ENCODE data around the gene GNAI2. TPM values are rescaled to one million over a fixed set of nuclear protein-coding genes. Genes with fewer than 3 reads are reported as not detected.
"Not testable (repeated sequence)": the region's sequence is repeated elsewhere in the genome, so short reads cannot be mapped to it uniquely, and the experiment has no call there.

Gene GNAI2
- total RNA-seq, 1 donor from 2014 or later: 225 TPM

DNA sequence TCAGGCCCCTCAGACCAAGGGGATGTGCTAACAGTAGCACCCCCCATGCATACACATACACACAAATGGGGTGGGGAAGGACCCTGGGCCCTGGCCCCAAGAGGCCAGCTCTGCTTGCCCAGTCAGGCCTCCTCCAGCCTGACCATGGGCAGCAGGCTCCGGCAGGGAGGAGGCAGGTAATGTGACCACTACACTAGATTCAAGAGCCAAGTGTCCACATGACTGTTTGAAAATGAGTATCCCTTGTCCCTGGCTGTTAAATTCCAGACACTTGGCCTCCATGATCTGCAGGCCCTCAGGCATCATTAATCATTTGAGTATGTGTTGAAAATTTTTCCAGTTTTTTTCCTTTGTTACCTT lies 13.9 kb upstream of the GNAI2 start:
- peaks cover 13% of the 10 kb centered on the region for H3K4me1 Mint-ChIP-seq

DNA sequence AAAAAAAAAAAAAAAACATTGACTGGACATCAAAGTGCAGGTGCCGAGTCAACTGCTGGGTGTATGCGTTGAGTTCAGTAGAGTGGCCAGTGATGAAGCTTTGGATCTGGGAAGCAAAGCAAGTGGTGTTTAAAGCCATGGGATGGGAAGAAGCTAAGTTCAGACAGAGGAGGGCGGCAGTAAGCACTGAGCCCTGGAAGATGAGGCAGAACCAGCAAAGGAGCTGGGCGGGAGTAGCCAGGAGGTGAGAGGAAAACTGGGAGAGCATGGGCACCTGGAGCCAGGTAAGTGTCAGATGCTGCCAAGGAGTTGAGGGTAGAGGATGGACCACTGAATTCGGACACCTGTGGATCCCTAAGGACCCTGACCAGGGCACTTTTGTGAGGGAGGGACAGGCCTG lies 11.4 kb upstream of the GNAI2 start:
- intact Hi-C loops (cut with micrococcal nuclease): no loop called here
- Mint-ChIP-seq H3K4me3 (no peak overlapping the region), H3K9me3 (no peaks in the 10 kb centered on the region), H3K4me1 (peaks cover 27% of the 10 kb centered on the region), H3K27ac (no peak overlapping the region), H3K27me3 (peaks cover 15% of the 10 kb centered on the region), H3K36me3 (ENCODE audit: low read depth) (peaks cover 2% of the 10 kb centered on the region)
- no peak for DNase-seq

More for the DNA sequence above, 13.9 kb upstream of the GNAI2 start:
- Mint-ChIP-seq H3K27me3 (peaks cover 15% of the 10 kb centered on the region), H3K36me3 (ENCODE audit: low read depth) (no peaks in the 10 kb centered on the region), H3K4me3 (no peak overlapping the region), H3K9me3 (no peaks in the 10 kb centered on the region), H3K27ac (no peak overlapping the region)
- DNase-seq: no peak
- intact Hi-C loops (cut with micrococcal nuclease): no loop called here

DNA sequence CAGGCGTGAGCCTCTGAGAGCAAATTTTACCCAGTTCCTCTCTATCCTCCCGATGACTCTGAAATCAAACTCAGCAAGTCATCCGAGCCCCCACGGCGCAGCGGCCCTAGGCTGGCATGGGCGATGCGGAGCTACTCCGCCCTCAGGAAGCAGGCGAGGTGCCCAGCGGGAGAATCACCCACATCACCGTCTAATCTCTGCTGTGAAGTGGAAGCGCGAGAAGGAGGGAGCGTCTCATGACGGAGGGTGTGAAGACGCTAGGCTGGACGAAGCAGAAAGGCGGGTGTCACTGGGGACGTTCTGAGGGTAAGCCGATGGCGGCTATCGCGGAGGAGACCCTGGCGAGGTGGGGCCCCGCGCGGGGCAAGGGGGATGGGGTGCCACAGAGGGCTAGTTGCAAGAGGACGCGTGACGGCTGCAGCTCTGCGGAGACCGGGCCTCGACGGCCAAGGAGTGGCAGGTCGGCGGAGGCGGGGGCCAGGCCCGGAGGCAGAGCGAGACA lies 9.1 kb upstream of the GNAI2 start:
- Mint-ChIP-seq H3K9me3 (no peaks in the 10 kb centered on the region), H3K4me1 (peaks cover 30% of the 10 kb centered on the region), H3K27ac (peak overlapping the region; percentile 95), H3K4me3 (peak overlapping the region; percentile 99), H3K36me3 (ENCODE audit: low read depth) (peaks cover 2% of the 10 kb centered on the region), H3K27me3 (peaks cover 15% of the 10 kb centered on the region)
- DNase-seq: peak; percentile 83
- intact Hi-C loops (cut with micrococcal nuclease): loop anchor here (1.0 to 2.0 kb wide), 7 partner anchors 8 to 106 kb away; no protein-coding TSS in a partner anchor

DNA sequence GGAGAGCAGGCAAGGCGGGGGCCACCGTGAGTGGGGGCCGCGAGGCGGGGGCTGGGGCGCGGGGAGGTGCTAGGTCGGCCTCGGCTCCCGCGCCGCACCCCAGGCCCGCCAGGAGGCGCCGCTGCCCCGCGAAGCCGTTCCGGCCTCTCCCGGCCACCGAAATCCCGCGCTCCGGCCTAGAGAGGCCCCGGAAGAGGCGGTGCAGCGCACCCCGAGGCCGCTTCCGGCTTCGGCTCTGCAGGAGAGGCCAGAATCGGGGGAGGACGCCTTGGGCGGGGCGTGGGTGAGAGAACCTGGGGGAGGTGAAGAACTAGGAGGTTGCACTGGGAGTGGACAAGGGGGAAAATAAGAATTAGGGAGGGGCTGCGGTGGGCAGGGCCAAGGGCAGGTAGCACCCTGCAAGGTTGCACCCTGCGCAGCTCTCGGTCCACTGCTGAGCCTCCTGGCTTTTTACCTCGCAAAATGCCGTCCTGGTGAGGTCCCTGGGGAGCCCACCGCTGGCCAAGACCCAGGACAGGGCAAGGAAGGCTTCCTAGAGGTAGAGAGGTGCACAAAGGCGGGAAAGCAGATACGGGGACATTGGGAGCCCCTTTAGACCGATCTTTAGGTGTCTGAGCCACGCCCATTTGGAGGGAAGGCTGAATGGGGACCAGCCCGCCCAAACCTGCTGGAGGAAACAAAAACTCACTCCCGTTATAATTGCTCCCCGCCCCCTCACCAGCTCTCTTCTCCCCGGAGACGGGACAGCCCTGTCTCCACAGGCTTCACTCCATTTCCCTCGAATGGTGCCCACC lies 8.4 kb upstream of the GNAI2 start:
- H3K27me3 Mint-ChIP-seq: peaks cover 15% of the 10 kb centered on the region
- H3K4me3 Mint-ChIP-seq: peak overlapping the region; percentile 99
- H3K27ac Mint-ChIP-seq: peak overlapping the region; percentile 98
- peaks cover 30% of the 10 kb centered on the region for H3K4me1 Mint-ChIP-seq
- peak; percentile 98 for DNase-seq
- intact Hi-C loops (cut with micrococcal nuclease): loop anchor here (1.0 to 2.0 kb wide), 5 partner anchors 8 to 93 kb away; no protein-coding TSS in a partner anchor
- no peaks in the 10 kb centered on the region for H3K9me3 Mint-ChIP-seq
- peaks cover 2% of the 10 kb centered on the region for H3K36me3 Mint-ChIP-seq (ENCODE audit: low read depth)

DNA sequence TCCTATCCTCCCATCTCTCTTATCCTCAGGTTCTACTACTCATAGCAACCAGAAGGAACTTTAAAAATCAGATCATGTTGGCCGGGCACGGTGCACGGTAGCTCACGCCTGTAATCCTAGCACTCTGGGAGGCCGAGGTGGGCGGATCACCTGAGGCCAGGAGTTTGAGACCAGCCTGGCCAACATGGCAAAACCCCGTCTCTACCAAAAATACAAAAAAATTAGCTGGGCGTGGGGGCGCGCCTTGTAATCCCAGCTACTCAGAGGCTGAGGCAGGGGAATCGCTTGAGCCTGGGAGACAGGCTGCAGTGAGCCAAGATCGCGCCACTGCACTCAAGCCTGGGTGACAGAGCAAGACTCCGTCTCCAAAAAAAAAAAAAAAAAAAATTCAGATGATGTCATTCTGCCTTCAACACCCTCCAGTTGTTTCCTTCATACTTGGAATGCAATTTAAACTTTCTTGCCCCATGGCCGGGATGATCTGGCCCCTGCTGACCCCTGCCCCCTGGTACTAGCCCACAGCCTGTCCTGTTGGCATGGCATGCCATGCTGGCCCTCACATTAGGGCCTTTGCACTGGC lies 7.7 kb upstream of the GNAI2 start:
- Mint-ChIP-seq H3K27ac (peak overlapping the region; percentile 98), H3K27me3 (peaks cover 13% of the 10 kb centered on the region), H3K4me3 (peak overlapping the region; percentile 99), H3K4me1 (peaks cover 33% of the 10 kb centered on the region)
- H3K9me3 Mint-ChIP-seq; H3K36me3 Mint-ChIP-seq (ENCODE audit: low read depth); DNase-seq; intact Hi-C loops (cut with micrococcal nuclease): not testable (repeated sequence)

DNA sequence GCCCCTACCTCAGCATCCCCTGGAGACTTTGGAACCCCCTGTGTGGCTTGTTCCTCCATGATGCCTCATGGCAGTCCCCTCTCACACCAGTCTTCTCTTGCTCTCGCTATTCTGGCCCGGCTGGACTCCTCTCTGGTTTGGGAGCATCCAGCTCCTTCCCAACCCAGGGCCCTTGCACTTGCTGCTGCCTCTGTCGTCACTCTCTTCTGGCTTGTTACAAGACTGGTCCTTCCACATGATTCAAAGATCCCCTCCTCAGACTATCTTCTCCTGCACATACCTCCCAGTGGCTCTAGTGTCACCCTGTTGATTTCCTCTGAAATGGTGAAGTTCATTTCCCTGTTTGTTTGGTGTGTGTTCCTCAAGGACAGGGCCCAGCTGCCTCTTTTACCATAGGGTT lies 6.5 kb upstream of the GNAI2 start:
- Mint-ChIP-seq H3K4me1 (peaks cover 33% of the 10 kb centered on the region), H3K27me3 (peaks cover 8% of the 10 kb centered on the region), H3K9me3 (no peaks in the 10 kb centered on the region), H3K36me3 (ENCODE audit: low read depth) (peaks cover 2% of the 10 kb centered on the region), H3K4me3 (peak overlapping the region; percentile 3), H3K27ac (peak overlapping the region; percentile 72)
- DNase-seq: no peak
- intact Hi-C loops (cut with micrococcal nuclease): no loop called here

DNA sequence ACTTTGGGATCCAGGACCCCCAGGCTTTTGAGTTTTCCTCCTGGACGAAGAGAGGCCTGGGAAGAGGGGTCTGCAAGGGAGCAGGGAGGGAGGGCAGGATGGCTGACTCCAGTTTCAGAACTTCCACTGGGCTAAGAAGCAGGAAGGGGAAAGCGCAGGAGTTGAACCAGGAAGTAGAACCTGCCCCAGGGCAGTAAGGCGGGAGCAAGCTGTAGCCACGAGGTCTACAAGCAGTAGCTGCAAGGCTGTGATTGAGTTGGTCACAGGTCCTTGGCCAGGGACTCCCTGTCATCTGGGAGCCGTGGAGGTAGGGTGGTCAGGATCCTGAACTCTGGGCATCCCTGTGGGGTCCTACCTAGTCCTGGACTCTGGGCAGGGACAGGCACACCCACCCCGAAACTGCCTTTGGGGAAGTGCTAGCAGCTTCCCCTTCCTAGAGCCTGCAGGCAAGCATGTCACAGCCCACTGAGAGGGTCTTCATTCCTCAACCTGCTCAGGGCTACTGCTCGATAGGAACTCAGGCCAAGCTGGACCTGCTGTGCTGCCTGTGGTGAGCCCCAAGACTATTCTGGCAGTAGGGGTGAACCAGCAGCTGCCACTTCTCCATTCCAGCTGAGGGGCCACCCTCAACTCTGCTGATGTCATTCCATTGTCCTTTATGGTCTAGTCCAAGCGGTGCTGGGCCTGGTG lies 5.8 kb upstream of the GNAI2 start:
- Mint-ChIP-seq H3K4me1 (peaks cover 33% of the 10 kb centered on the region), H3K4me3 (no peak overlapping the region), H3K27me3 (peaks cover 2% of the 10 kb centered on the region), H3K27ac (no peak overlapping the region), H3K36me3 (ENCODE audit: low read depth) (peaks cover 2% of the 10 kb centered on the region), H3K9me3 (no peaks in the 10 kb centered on the region)
- DNase-seq: no peak
- intact Hi-C loops (cut with micrococcal nuclease): no loop called here

DNA sequence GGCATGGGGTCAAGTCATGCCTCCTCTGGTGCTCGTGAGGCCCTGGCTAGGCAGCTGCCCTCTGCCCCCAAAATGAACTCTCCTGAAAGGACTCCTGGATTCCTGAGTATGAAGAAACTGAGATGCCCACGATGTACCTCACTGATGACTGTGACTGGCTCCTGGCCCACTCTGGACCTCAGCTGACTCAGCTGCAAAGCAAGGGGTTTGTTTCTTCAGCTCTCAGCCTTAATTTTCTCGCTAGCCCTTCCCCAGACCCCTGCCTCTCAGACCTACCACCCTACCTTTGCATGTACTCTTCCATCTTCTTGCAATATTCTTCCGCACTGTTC lies 5.2 kb upstream of the GNAI2 start:
- Mint-ChIP-seq H3K9me3 (no peaks in the 10 kb centered on the region), H3K27ac (no peak overlapping the region), H3K4me1 (peaks cover 34% of the 10 kb centered on the region), H3K4me3 (no peak overlapping the region), H3K27me3 (no peaks in the 10 kb centered on the region), H3K36me3 (ENCODE audit: low read depth) (peaks cover 2% of the 10 kb centered on the region)
- DNase-seq: no peak
- intact Hi-C loops (cut with micrococcal nuclease): no loop called here

DNA sequence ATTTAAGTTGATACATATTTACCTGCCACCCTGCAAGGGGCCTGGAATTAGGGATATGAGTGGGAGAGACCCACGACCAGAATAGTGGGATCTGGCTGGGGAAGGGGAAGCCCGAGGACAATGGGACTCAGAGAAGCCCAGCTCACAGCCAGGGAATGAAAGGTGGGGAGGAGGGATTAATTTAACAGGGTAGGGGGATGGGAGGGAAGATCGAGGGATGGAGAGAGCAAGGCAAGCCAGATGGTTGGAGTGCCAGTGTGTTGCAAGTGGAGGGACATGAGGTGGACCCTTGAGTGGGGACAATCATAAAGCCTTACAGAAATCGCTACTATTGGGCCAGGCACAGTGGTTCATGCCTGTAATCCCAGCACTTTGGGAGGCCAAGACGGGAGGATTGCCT lies 4.4 kb upstream of the GNAI2 start:
- no peak overlapping the region for H3K27ac Mint-ChIP-seq

DNA sequence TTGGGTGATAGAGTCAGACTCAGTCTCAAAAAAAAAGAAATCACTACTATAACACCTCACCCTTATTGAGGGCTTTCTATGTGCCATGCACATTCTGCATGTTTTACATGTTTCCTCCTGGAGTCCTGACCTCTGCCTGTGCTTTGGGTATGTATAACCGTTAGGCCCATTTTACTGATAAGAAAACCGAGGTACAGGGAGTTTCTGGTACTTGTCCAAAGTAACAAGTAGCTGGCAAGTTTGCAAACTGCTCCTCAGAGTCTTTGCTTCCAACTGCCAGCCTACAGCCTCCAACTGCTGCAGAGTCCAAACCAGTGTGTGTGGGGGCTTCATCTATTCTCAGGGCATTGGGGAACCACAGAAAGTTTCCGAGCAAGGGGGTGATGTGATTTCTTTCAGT lies 3.7 kb upstream of the GNAI2 start:
- intact Hi-C loops (cut with micrococcal nuclease): no loop called here
- Mint-ChIP-seq H3K27ac (no peak overlapping the region), H3K36me3 (ENCODE audit: low read depth) (peaks cover 8% of the 10 kb centered on the region), H3K27me3 (no peaks in the 10 kb centered on the region), H3K4me1 (peaks cover 24% of the 10 kb centered on the region), H3K4me3 (no peak overlapping the region), H3K9me3 (no peaks in the 10 kb centered on the region)
- no peak for DNase-seq

More for the DNA sequence above, 4.4 kb upstream of the GNAI2 start:
- Mint-ChIP-seq H3K36me3 (ENCODE audit: low read depth) (peaks cover 2% of the 10 kb centered on the region), H3K4me3 (no peak overlapping the region), H3K9me3 (no peaks in the 10 kb centered on the region), H3K27me3 (no peaks in the 10 kb centered on the region), H3K4me1 (peaks cover 29% of the 10 kb centered on the region)
- no peak for DNase-seq
- intact Hi-C loops (cut with micrococcal nuclease): no loop called here

DNA sequence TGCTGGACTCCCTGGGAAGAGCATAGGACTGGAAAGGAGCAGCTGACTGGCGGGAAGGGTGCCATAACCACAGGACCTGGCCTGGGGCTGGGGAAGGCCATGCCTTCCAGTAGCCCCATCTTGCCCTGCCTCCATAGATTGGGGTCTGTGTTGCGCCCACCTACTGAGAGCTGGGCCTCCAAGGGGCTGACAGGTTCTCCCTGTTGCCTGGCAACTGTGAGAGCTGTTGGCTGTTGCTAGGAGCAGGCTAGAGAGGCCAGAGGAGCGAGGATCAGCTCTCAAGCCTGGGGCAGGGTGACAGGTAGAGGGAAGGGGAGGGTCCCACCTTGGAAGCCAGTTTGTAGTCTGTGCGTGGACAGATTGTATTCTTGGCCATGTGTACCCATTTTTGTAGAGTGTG lies 2.8 kb upstream of the GNAI2 start:
- DNase-seq: no peak
- Mint-ChIP-seq H3K27me3 (no peaks in the 10 kb centered on the region), H3K36me3 (ENCODE audit: low read depth) (peaks cover 8% of the 10 kb centered on the region), H3K27ac (no peak overlapping the region), H3K4me3 (peak overlapping the region; percentile 8), H3K4me1 (peaks cover 21% of the 10 kb centered on the region), H3K9me3 (no peaks in the 10 kb centered on the region)
- intact Hi-C loops (cut with micrococcal nuclease): no loop called here

DNA sequence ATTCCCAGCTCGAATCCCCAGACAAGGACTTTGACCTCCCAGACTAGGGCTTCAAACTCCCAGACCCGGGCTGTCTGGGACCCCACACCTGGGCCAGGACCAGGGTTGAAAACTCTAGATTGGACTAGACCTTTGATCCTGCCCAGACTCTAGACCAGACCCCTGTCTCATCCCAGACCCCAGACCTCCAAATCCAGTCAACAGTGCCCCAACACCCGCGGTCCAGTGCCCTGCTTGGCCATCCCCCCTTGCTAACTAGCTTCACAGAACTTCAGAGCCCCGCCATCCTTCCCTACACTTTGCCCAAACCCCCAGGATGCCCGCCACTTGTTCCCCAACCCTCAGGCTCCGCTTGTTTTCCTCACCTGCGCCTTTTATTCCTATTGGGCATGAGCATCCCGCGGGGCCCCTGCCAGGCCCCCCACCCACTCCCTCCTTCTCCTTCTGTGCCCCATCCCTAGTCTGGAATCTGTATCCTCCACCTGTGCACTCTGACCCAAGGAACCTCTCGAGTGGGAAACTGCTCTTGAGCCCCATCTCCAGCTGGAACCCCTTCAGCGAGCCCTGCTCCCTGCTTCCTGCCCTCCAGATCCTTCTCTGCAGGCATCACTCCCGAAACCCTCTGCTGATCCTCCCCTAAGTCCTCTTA lies 604 bp downstream of the GNAI2 start:
- no peak for DNase-seq
- intact Hi-C loops (cut with micrococcal nuclease): loop anchor here (2.0 to 5.0 kb wide), 6 partner anchors 101 to 1519 kb away; partner anchors contain the start of genes C3orf18, CISH, HEMK1 and IP6K1
- H3K9me3 Mint-ChIP-seq: no peaks in the 10 kb centered on the region
- H3K27ac Mint-ChIP-seq: peak overlapping the region; percentile 94
- peaks cover 24% of the 10 kb centered on the region for H3K36me3 Mint-ChIP-seq (ENCODE audit: low read depth)
- H3K4me1 Mint-ChIP-seq: peaks cover 35% of the 10 kb centered on the region
- no peaks in the 10 kb centered on the region for H3K27me3 Mint-ChIP-seq
- H3K4me3 Mint-ChIP-seq: peak overlapping the region; percentile 99

DNA sequence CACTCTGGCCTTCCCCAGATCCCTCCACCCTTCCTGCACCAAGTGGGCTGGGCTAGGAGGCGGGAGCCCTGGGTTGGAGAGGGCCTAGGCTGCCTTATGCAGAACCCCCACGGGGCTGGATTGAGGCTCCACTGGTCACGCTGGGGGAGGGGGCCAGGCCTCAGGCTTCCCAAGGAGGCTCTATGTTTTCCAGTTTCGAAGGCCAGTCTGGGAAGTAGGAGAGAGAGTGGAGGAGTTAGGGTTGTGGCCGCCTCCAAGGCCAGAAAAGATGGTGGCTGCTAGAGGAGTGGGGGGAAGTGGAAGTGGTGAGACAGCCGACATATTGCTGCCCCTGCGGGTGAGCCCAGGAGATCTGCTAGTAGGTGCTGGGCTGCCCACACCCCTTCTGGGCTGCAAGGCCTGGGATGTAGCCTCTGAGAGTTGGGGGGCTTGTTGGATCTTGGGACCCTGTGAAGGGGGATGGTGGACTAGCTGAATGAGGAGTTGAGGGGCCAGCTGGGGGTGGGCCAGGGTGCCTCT lies 1.2 kb downstream of the GNAI2 start:
- intact Hi-C loops (cut with micrococcal nuclease): loop anchor here (2.0 to 5.0 kb wide), 6 partner anchors 100 to 1520 kb away; partner anchors contain the start of genes C3orf18, CISH, HEMK1 and IP6K1
- Mint-ChIP-seq H3K27me3 (no peaks in the 10 kb centered on the region), H3K4me1 (peaks cover 40% of the 10 kb centered on the region), H3K4me3 (peak overlapping the region; percentile 99), H3K36me3 (ENCODE audit: low read depth) (peaks cover 24% of the 10 kb centered on the region), H3K9me3 (no peaks in the 10 kb centered on the region), H3K27ac (peak overlapping the region; percentile 94)
- peak; percentile 85 for DNase-seq
